Stimulated activated CD4-positive, alpha-beta T cell treated with anti-CD3 and anti-CD28 coated beads, Interleukin-2, amount 100 ng/mL, for 24 hours (primary cell): ENCODE results near the gene CNNM4.
A peak's percentile ranks its signal among the peaks of the same experiment; 100 is the strongest.

Source experiments
- DNase-seq, 2 donors: peaks; one replicate each; pipeline ENCODE4 v3.0.0-alpha.2; 2020

CNNM4 gene

DNA sequence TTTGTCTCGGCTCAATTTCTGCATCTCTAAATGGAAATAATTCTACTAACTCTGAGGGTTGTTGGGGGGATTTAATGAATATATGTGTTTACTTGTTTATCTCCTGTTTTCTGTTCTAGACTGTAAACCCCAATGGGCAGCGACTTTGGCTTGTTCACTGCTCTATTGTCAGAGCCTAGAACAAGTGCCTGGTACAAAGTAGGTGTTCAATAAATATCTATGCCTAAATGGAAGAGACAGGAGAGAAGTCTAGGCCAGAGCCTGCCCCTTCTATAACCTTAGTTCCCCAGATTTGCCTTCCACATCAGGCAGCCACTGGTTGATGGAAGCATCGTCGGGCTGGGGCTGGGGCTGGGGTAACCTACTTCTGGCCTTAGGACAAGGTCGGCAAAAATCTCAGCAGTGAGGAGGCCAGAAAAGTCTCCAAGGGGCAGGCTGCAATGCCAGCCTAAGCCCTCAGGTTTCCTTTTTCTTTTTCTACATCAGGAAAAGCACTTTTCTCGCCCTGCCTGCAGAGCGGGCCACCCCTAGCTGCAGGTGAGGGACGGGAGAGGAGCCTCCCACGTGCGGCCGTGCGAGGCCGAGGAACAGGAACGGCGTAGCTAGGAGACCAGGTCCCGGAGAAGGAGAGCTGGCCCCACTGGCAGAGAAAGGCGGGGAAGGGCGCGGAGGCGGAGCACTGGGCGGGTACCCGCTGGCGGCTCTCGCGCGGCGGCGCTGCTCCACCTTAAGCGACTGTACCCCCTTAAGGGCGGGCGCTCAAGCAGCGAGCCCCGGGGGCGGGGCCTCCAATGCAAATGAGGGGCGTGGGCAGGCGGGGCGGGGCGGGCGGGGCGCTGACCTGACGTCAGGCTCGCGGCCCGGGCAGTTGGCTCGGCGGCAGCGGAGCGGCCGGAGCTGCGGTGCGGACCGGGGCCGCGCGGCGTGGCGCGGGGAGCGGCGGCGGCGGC, at the start of gene CNNM4:
Gene CNNM4 (plus strand): TSS at position 867 of the 950 bp plus-strand sequence. CDS start 98 bp downstream, outside the sequence.
- DNase-seq, result peak; percentile 91 to 94

DNA sequence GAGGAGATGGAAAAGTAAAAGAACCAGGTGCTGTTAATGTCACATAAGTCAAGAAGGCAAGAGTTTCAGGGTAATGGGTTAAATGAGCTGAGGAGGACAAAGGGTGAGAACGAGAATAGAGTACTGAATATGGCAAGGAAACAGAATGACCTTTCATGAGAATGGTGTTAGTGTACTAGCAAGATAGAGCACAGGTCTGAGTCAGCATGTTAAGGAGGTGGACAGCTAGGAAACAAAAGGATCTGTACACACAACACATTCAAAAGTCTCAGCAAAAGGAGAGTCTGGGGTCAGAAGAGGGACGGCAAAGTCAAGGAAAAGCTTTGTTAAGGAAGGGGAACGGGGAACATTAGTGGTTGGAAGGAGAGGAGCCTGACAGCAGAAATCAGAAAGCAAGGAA, 49.7 kb upstream of the CNNM4 start:
- DNase-seq, result no peak

GRCh38 chr2:96715658-96716057, 45.0 kb upstream of the CNNM4 start:
- DNase-seq, result no peak

DNA sequence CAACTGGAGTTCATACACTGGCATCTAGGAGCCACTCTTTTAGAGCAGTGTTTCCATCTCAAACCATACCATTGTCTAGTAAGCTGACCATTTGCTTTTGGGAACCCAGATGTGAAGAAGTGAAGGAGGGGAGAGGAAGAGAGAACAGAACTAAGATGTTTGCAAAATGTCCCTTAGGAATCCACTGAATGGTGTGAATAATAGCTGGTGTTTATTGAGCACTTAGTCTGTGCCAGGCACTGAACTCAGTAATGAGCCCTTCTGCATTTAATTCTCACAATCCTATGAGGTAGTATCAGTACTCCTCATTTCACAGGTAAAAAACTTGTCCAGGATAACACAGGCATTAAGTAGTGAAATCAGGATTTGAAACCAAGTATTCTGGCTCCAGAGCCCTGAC, 44.3 kb upstream of the CNNM4 start:
- no peak for DNase-seq

GRCh38 chr2:96726131-96726530, 34.6 kb upstream of the CNNM4 start:
- DNase-seq, result no peak

DNA sequence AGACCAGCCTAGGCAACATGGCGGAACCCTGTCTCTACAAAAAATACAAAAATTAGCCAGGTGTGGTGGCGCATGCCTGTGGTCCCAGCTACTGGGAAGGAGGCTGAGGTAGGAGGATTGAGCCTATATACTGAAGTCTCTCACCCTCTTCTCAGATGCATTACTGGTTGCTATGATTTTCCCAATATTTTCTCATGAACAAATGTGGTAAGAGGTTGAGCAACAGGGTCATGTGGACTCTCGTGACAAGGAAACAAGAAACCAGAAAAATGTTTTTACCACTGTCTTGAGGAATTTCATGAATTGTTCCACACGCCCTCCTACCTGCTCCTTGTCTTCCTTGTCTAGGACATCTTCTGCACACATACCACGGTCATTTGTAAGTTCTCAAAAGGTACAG, 33.3 kb upstream of the CNNM4 start:
- no peak for DNase-seq

- no peak for DNase-seq
Measured at GRCh38 chr2:96729748-96730147, 31.0 kb upstream of the CNNM4 start.

DNA sequence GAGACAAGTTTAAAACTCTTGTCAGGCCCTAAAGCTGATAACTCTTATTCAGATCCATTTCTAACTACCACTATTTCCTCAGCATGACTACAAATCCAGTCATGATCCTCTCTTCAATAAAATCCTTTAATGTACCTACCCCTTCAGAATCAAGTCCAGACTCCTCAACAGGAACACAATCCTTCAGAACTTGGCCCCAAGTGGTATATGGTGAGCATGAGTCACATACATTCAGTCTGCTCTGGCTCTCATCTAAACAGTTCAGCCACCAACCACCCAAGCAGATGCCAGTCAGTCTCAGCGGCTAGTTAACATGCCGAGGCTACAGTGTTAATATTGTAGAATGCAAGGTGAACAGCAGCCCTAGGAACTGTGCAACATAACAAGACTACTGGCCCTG, 30.5 kb upstream of the CNNM4 start:
- DNase-seq, result no peak

GRCh38 chr2:96733931-96734330, 26.8 kb upstream of the CNNM4 start:
- no peak for DNase-seq

DNA sequence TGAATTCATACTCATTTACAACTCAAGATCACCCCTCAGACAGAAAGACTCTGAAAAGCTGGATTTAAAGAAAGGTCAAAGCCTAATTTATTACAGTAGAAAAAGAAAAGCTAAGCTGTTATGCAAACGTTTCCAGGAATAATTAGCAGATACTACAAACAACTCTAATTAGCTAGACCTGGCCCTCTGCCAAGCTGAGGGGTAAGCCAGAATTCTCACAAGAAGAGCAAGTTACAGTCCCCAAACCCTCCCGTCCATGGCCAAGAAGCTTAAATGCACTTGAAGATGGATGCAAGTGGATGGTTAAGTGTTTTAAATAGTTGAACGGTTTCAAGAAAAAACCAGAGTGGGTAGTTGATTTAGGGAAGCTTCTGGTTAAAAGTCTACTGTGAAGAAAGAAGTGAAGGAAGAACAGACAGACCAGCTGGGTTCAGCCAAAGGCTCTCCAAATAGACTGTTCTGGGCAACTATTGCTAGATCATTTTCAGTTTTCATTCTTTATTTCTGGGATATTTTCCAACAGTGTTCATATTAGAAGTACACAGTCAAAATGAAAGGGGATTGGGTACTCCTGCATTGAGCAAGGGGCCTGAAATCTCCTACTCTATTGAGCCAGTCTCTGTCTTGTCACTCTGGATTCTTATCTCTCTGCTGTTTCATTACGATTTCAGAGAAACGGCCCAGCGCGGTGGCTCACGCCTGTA, 25.7 kb upstream of the CNNM4 start:
- no peak for DNase-seq

DNA sequence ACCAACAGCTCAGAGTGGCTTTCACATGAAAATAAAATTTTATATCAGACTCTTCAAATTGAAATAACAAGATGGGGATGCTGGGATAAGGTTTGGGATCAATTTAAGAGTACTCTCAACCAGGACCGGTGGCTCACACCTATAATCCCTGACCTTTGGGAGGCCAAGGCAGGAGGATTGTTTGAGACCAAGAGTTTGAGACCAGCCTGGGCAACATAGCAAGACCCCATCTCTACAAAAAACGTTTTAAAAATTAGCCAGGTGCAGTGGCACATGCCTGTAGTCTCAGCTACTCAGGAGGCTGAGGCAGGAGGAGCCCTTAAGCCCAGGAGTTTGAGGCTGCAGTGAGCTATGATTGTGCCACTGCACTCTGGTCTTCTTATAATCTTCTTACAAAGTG, 23.5 kb upstream of the CNNM4 start:
- DNase-seq, result no peak

- no peak for DNase-seq
Measured at GRCh38 chr2:96737831-96738230, 22.9 kb upstream of the CNNM4 start.

DNA sequence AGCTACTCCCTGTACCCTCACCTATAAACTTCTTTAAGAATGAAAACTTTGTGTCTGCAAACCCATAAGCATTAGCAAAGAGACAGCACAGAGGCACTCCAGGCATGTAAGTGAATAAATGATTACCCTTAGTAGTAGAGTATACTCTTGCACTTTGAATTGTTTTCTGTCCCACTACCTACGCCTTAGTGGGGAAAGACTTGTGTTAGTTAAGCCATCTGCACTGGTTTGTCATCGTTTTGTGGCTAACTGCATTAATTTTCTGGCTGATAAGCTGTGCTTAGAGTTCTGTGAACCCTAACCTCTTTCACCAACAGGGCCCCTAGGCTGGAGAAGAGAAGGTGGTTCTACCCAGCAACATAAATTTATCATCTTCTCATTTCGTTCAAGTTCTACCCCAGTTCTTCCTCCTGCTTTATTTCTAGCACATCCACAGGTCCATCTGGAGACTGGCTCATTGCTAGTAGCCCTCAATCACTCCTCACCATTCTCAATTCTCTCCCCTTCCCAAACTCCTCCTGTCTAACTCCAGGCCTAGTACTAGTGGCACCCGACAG, 21.5 kb upstream of the CNNM4 start:
- DNase-seq, result no peak

DNA sequence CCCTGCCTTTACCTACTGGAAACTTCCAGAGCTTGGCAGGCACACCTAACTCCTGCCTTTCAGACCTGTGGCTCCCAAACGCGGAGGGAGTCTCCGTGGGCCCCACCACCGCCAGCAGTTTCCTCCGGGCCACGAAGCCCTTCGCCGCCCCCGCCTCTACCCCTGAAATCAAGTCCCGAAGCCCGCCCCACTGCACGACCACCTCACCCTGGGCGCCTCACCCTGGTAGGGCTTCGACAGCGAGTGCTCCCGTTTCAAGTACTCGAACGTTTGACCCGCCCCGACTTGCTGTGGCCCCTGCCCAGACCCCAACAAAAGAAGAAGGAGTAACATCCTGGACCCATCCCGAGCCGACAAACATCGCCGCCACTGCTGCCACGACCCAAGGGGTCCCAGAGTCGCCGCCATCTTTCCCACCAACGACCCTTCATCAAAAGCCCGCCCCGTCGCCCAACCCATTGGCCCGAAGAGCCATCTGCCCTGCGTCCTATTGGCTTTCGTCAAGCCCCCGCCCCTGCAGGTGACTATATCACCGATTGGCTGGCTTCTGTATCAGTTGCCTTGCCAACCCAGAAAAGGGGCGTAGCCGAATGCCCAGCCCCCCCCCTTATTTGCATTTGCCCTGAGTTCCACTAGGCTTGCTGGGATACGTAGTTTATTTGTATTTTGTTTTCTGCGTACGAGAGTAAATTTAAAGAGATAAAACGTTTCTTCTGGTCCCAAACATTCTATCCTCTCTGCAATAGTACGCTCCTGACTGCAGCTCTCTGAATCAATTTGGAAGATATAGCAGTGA, 20.9 kb upstream of the CNNM4 start, which contains the start of gene LMAN2L:
Gene LMAN2L (minus strand): TSS at position 432 of the 796 bp plus-strand sequence. CDS start 24 bp downstream, at position 408.
- DNase-seq, result peak; percentile 96 to 97

GRCh38 chr2:96747061-96747617, 13.6 kb upstream of the CNNM4 start:
- DNase-seq, result no peak

DNA sequence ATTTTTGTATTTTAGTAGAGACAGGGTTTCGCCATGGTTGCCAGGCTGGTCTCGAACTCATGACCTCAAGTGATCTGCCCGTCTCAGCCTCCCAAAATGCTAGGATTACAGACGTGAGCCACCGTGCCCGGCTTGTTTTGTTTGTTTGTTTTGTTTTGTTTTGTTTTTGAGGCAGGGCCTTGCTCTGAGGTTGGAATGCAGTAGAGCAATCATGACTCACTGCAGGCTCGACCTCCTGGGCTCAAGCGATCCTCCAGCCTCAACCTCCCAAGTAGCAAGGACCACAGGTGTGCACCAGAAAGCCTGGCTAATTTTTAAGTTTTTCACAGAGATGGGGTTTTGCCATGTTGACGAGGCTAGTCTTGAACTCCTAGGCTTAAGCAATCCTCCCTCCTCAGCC, 8.9 kb upstream of the CNNM4 start:
- no peak for DNase-seq

GRCh38 chr2:96753661-96754282, 6.9 kb upstream of the CNNM4 start:
- DNase-seq, result no peak

GRCh38 chr2:96754317-96754716, 6.4 kb upstream of the CNNM4 start:
- no peak for DNase-seq

GRCh38 chr2:96756788-96757476, 3.8 kb upstream of the CNNM4 start:
- no peak for DNase-seq

DNA sequence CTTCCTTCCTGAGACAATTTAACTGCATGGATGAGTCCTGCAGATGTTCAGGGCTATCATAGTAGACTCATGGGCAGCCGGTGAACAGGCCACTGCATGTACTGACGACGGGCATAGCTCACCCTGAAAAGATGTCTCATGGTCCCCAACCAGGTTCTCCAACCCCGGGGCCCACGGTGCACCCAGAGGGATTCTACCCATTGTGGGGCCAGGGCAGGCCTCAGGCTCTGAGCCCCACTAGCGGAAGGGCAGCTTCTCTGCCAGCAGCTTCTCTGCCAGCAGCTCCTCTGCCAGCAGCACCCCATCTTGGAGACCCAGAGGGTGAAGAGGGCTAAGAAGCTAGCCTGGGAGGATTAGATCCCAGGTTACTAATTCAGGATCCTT, 3.2 kb upstream of the CNNM4 start:
- DNase-seq, result no peak

DNA sequence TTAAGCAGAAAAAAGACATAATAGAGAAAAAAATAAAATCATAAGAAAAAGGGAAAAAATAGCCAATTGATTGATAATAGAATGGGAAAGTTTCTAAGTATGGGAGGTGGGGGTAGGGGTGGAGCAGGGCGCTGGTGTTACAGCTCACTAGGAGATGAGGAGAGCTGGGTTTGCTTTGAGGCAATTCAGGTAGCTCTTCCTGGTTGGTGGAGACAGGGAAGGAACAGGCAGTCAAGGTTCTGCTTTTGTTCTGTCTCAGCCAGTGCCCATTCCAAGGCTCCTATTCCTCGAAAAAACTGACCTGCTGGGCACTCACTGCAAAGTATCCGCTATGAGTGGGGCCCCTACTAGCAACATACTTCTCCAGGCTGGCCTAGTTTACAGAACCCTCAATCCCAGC, 1.7 kb upstream of the CNNM4 start:
- no peak for DNase-seq
